HUES64 (cell line): Measurements from ENCODE around the gene SLC39A3.

Experiments
- H3K27ac ChIP-seq: 2 replicates; pipeline ENCODE4 v1.7.0; 2013; ENCODE audit warnings: low read depth, low read length, inconsistent platforms
- H3K27me3 ChIP-seq: 2 replicates; pipeline ENCODE4 v1.6.1; 2013; ENCODE audit warnings: mild to moderate bottlenecking, low read length; ENCODE audit not compliant: insufficient read depth
- H3K36me3 ChIP-seq: 2 replicates; pipeline ENCODE4 v1.6.1; 2013; ENCODE audit warnings: mild to moderate bottlenecking, low read length; ENCODE audit not compliant: insufficient read depth
- H3K4me1 ChIP-seq: 2 replicates; pipeline ENCODE4 v1.6.1; 2013; ENCODE audit warnings: mild to moderate bottlenecking, low read length, moderate library complexity; ENCODE audit not compliant: insufficient read depth
- H3K4me3 ChIP-seq: 2 replicates; pipeline ENCODE4 v1.5.1; 2013; ENCODE audit warnings: mild to moderate bottlenecking, low read length, moderate library complexity
- H3K9ac ChIP-seq: 2 replicates; pipeline ENCODE4 v1.6.1; 2013; ENCODE audit warnings: mild to moderate bottlenecking, low read depth, low read length
- H3K9me3 ChIP-seq: 2 replicates; pipeline ENCODE4 v1.6.1; 2013; ENCODE audit warnings: low read depth, low read length; ENCODE audit not compliant: insufficient read depth
- WGBS: fragments of 150-250, 120-280 bp; methylation state at CpG from one replicate; pipeline ENCODE4 v1.1.7; 2013; ENCODE audit warnings: missing lambda C conversion rate; 5-methylcytosine and 5-hydroxymethylcytosine counted together

SLC39A3 gene

GRCh38 chr19:2711875-2712205 lies 28.0 kb downstream of the SLC39A3 start:
- peaks cover 9% of the 10 kb centered on the region for H3K9me3 ChIP-seq
- WGBS, result 78% methylated on average over 5 of the region's 5 CpGs
- no peak overlapping the region for H3K27ac ChIP-seq
- H3K9ac ChIP-seq, result no peak overlapping the region
- H3K27me3 ChIP-seq, result no peaks in the 10 kb centered on the region
- no peak overlapping the region for H3K4me3 ChIP-seq
- no peaks in the 10 kb centered on the region for H3K4me1 ChIP-seq
- no peaks in the 10 kb centered on the region for H3K36me3 ChIP-seq

GRCh38 chr19:2711172-2711874 lies 28.5 kb downstream of the SLC39A3 start:
- 80% methylated on average over 17 of the region's 17 CpGs for WGBS
- no peak overlapping the region for H3K27ac ChIP-seq

GRCh38 chr19:2706251-2706650 lies 33.6 kb downstream of the SLC39A3 start:
- no peaks in the 10 kb centered on the region for H3K4me1 ChIP-seq
- no peaks in the 10 kb centered on the region for H3K9me3 ChIP-seq
- H3K9ac ChIP-seq, result no peak overlapping the region
- no peak overlapping the region for H3K4me3 ChIP-seq
- H3K36me3 ChIP-seq, result no peaks in the 10 kb centered on the region
- H3K27me3 ChIP-seq, result peaks cover 8% of the 10 kb centered on the region
- H3K27ac ChIP-seq, result no peak overlapping the region
- 91% methylated on average over 5 of the region's 5 CpGs for WGBS

More at GRCh38 chr19:2711172-2711874, 28.5 kb downstream of the SLC39A3 start:
- Histone ChIP-seq H3K9me3 (peaks cover 9% of the 10 kb centered on the region), H3K4me3 (no peak overlapping the region), H3K4me1 (no peaks in the 10 kb centered on the region), H3K36me3 (no peaks in the 10 kb centered on the region), H3K27me3 (no peaks in the 10 kb centered on the region), H3K9ac (no peak overlapping the region)

- peaks cover 25% of the 10 kb centered on the region for H3K27me3 ChIP-seq
- H3K9me3 ChIP-seq, result no peaks in the 10 kb centered on the region
- no peak overlapping the region for H3K27ac ChIP-seq
- no peak overlapping the region for H3K4me3 ChIP-seq
- 90% methylated on average over 6 of the region's 6 CpGs for WGBS
- no peaks in the 10 kb centered on the region for H3K36me3 ChIP-seq
- no peak overlapping the region for H3K9ac ChIP-seq
- H3K4me1 ChIP-seq, result no peaks in the 10 kb centered on the region
Observed at GRCh38 chr19:2703691-2704216, 36.1 kb downstream of the SLC39A3 start.

- Histone ChIP-seq H3K4me1 (no peaks in the 10 kb centered on the region), H3K36me3 (no peaks in the 10 kb centered on the region), H3K9me3 (no peaks in the 10 kb centered on the region), H3K27me3 (peaks cover 25% of the 10 kb centered on the region), H3K9ac (no peak overlapping the region), H3K4me3 (peak overlapping the region; percentile 11; the same call in 1 of the 2 replicates), H3K27ac (no peak overlapping the region)
- 85% methylated on average over 5 of the region's 5 CpGs for WGBS
Observed at GRCh38 chr19:2703077-2703437, 36.8 kb downstream of the SLC39A3 start.

GRCh38 chr19:2702170-2703076 lies 37.4 kb downstream of the SLC39A3 start, which contains the start of gene GNG7:
TSS of gene GNG7 (minus strand) at chr19:2702694. CDS start at chr19:2520688, 182,006 bp downstream.
- peak within 1 kb of the TSS; percentile 57; the same call in 1 of the 2 replicates for H3K9ac ChIP-seq
- peaks cover 25% of the 10 kb centered on the region for H3K27me3 ChIP-seq
- H3K4me1 ChIP-seq, result no peaks in the 10 kb centered on the region
- H3K4me3 ChIP-seq, result peak within 1 kb of the TSS; percentile 74
- no peaks in the 10 kb centered on the region for H3K9me3 ChIP-seq
- no peaks in the 10 kb centered on the region for H3K36me3 ChIP-seq
- no peak within 1 kb of the TSS for H3K27ac ChIP-seq
- WGBS, result 2% methylated on average over 77 of the region's 77 CpGs

- H3K36me3 ChIP-seq, result no peaks in the 10 kb centered on the region
- H3K9me3 ChIP-seq, result no peaks in the 10 kb centered on the region
- peaks cover 25% of the 10 kb centered on the region for H3K27me3 ChIP-seq
- H3K9ac ChIP-seq, result no peak overlapping the region
- WGBS, result 14% methylated on average over 9 of the region's 9 CpGs
- H3K27ac ChIP-seq, result no peak overlapping the region
- peak overlapping the region; percentile 74 for H3K4me3 ChIP-seq
- H3K4me1 ChIP-seq, result no peaks in the 10 kb centered on the region
Observed at GRCh38 chr19:2701361-2702169, 38.3 kb downstream of the SLC39A3 start.

- no peaks in the 10 kb centered on the region for H3K36me3 ChIP-seq
- peak overlapping the region; percentile 28 for H3K4me3 ChIP-seq
- H3K27ac ChIP-seq, result no peak overlapping the region
- WGBS, result 38% methylated on average over 26 of the region's 26 CpGs
- H3K9me3 ChIP-seq, result no peaks in the 10 kb centered on the region
- H3K4me1 ChIP-seq, result no peaks in the 10 kb centered on the region
- no peak overlapping the region for H3K9ac ChIP-seq
- peaks cover 25% of the 10 kb centered on the region for H3K27me3 ChIP-seq
Observed at GRCh38 chr19:2700660-2701360, 39.0 kb downstream of the SLC39A3 start.

GRCh38 chr19:2699413-2700140 lies 40.2 kb downstream of the SLC39A3 start:
- 85% methylated on average over 15 of the region's 15 CpGs for WGBS
- no peaks in the 10 kb centered on the region for H3K36me3 ChIP-seq
- H3K27me3 ChIP-seq, result peaks cover 25% of the 10 kb centered on the region
- no peak overlapping the region for H3K27ac ChIP-seq
- H3K4me3 ChIP-seq, result no peak overlapping the region
- H3K9me3 ChIP-seq, result no peaks in the 10 kb centered on the region
- H3K4me1 ChIP-seq, result no peaks in the 10 kb centered on the region
- no peak overlapping the region for H3K9ac ChIP-seq

GRCh38 chr19:2694196-2694595 lies 45.6 kb downstream of the SLC39A3 start:
- no peak overlapping the region for H3K27ac ChIP-seq
- H3K9ac ChIP-seq, result no peak overlapping the region
- H3K4me1 ChIP-seq, result no peaks in the 10 kb centered on the region
- H3K9me3 ChIP-seq, result no peaks in the 10 kb centered on the region
- H3K4me3 ChIP-seq, result no peak overlapping the region
- H3K36me3 ChIP-seq, result no peaks in the 10 kb centered on the region
- 80% methylated on average over 5 of the region's 5 CpGs for WGBS
- no peaks in the 10 kb centered on the region for H3K27me3 ChIP-seq
